ENCODE results near the gene CALM1.
A peak's percentile ranks its signal among the peaks of the same experiment; 100 is the strongest.

The CALM1 gene

GRCh38 chr14:90396341-90397339 lies at the start of gene CALM1:
CALM1 (plus strand) TSS chr14:90397029; CDS start chr14:90397231, 202 bp downstream.
- H3K9ac ChIP-seq (ENCODE audit: low read depth, low read length) = peak within 1 kb of the TSS; percentile 81
- H3K4me3 ChIP-seq (ENCODE audit: low read depth, low read length) = peak within 1 kb of the TSS; percentile 88

GRCh38 chr14:90348270-90348669 lies 48.6 kb upstream of the CALM1 start:
- Histone ChIP-seq H3K27me3 (ENCODE audit: control insufficient read depth, insufficient read depth, low read length) (no peaks in the 10 kb centered on the region), H3K9me3 (ENCODE audit: control insufficient read depth, insufficient read depth, low read length) (no peaks in the 10 kb centered on the region), H3K9ac (ENCODE audit: low read depth, low read length) (no peak overlapping the region), H3K4me3 (ENCODE audit: low read depth, low read length) (no peak overlapping the region), H3K4me1 (ENCODE audit: control insufficient read depth, insufficient read depth, low read length) (no peaks in the 10 kb centered on the region), H3K36me3 (ENCODE audit: control insufficient read depth, insufficient read depth, low read length) (no peaks in the 10 kb centered on the region)

More at GRCh38 chr14:90396341-90397339, at the start of gene CALM1:
- H3K9me3 ChIP-seq (ENCODE audit: control insufficient read depth, insufficient read depth, low read length) = no peaks in the 10 kb centered on the region
- H3K27me3 ChIP-seq (ENCODE audit: control insufficient read depth, insufficient read depth, low read length) = peaks cover 3% of the 10 kb centered on the region
- peaks cover 8% of the 10 kb centered on the region for H3K4me1 ChIP-seq (ENCODE audit: control insufficient read depth, insufficient read depth, low read length)
- peaks cover 11% of the 10 kb centered on the region for H3K36me3 ChIP-seq (ENCODE audit: control insufficient read depth, insufficient read depth, low read length)

- H3K4me1 ChIP-seq (ENCODE audit: control insufficient read depth, insufficient read depth, low read length) = no peaks in the 10 kb centered on the region
- H3K9ac ChIP-seq (ENCODE audit: low read depth, low read length) = no peak overlapping the region
- H3K9me3 ChIP-seq (ENCODE audit: control insufficient read depth, insufficient read depth, low read length) = no peaks in the 10 kb centered on the region
- no peak overlapping the region for H3K4me3 ChIP-seq (ENCODE audit: low read depth, low read length)
- no peaks in the 10 kb centered on the region for H3K27me3 ChIP-seq (ENCODE audit: control insufficient read depth, insufficient read depth, low read length)
- no peaks in the 10 kb centered on the region for H3K36me3 ChIP-seq (ENCODE audit: control insufficient read depth, insufficient read depth, low read length)
Observed at GRCh38 chr14:90349739-90350138, 47.1 kb upstream of the CALM1 start.

GRCh38 chr14:90354551-90355298 lies 42.1 kb upstream of the CALM1 start:
- no peaks in the 10 kb centered on the region for H3K27me3 ChIP-seq (ENCODE audit: control insufficient read depth, insufficient read depth, low read length)
- H3K9ac ChIP-seq (ENCODE audit: low read depth, low read length) = no peak overlapping the region
- H3K36me3 ChIP-seq (ENCODE audit: control insufficient read depth, insufficient read depth, low read length) = no peaks in the 10 kb centered on the region
- H3K4me3 ChIP-seq (ENCODE audit: low read depth, low read length) = no peak overlapping the region
- no peaks in the 10 kb centered on the region for H3K4me1 ChIP-seq (ENCODE audit: control insufficient read depth, insufficient read depth, low read length)
- H3K9me3 ChIP-seq (ENCODE audit: control insufficient read depth, insufficient read depth, low read length) = no peaks in the 10 kb centered on the region

GRCh38 chr14:90355540-90356518 lies 41.0 kb upstream of the CALM1 start:
- Histone ChIP-seq H3K9me3 (ENCODE audit: control insufficient read depth, insufficient read depth, low read length) (no peaks in the 10 kb centered on the region), H3K4me3 (ENCODE audit: low read depth, low read length) (no peak overlapping the region), H3K36me3 (ENCODE audit: control insufficient read depth, insufficient read depth, low read length) (no peaks in the 10 kb centered on the region), H3K4me1 (ENCODE audit: control insufficient read depth, insufficient read depth, low read length) (no peaks in the 10 kb centered on the region), H3K9ac (ENCODE audit: low read depth, low read length) (no peak overlapping the region), H3K27me3 (ENCODE audit: control insufficient read depth, insufficient read depth, low read length) (no peaks in the 10 kb centered on the region)

- Histone ChIP-seq H3K36me3 (ENCODE audit: control insufficient read depth, insufficient read depth, low read length) (no peaks in the 10 kb centered on the region), H3K4me1 (ENCODE audit: control insufficient read depth, insufficient read depth, low read length) (no peaks in the 10 kb centered on the region), H3K9me3 (ENCODE audit: control insufficient read depth, insufficient read depth, low read length) (no peaks in the 10 kb centered on the region), H3K27me3 (ENCODE audit: control insufficient read depth, insufficient read depth, low read length) (no peaks in the 10 kb centered on the region), H3K4me3 (ENCODE audit: low read depth, low read length) (no peak overlapping the region), H3K9ac (ENCODE audit: low read depth, low read length) (no peak overlapping the region)
Observed at GRCh38 chr14:90356925-90357324, 39.9 kb upstream of the CALM1 start.

- H3K9ac ChIP-seq (ENCODE audit: low read depth, low read length) = no peak overlapping the region
- no peaks in the 10 kb centered on the region for H3K4me1 ChIP-seq (ENCODE audit: control insufficient read depth, insufficient read depth, low read length)
- no peaks in the 10 kb centered on the region for H3K27me3 ChIP-seq (ENCODE audit: control insufficient read depth, insufficient read depth, low read length)
- no peak overlapping the region for H3K4me3 ChIP-seq (ENCODE audit: low read depth, low read length)
- no peaks in the 10 kb centered on the region for H3K9me3 ChIP-seq (ENCODE audit: control insufficient read depth, insufficient read depth, low read length)
- H3K36me3 ChIP-seq (ENCODE audit: control insufficient read depth, insufficient read depth, low read length) = no peaks in the 10 kb centered on the region
Observed at GRCh38 chr14:90358359-90358758, 38.5 kb upstream of the CALM1 start.

GRCh38 chr14:90361865-90362557 lies 34.8 kb upstream of the CALM1 start:
- Histone ChIP-seq H3K27me3 (ENCODE audit: control insufficient read depth, insufficient read depth, low read length) (no peaks in the 10 kb centered on the region), H3K4me1 (ENCODE audit: control insufficient read depth, insufficient read depth, low read length) (no peaks in the 10 kb centered on the region), H3K36me3 (ENCODE audit: control insufficient read depth, insufficient read depth, low read length) (no peaks in the 10 kb centered on the region), H3K4me3 (ENCODE audit: low read depth, low read length) (no peak overlapping the region), H3K9ac (ENCODE audit: low read depth, low read length) (no peak overlapping the region), H3K9me3 (ENCODE audit: control insufficient read depth, insufficient read depth, low read length) (no peaks in the 10 kb centered on the region)

- Histone ChIP-seq H3K9ac (ENCODE audit: low read depth, low read length) (no peak overlapping the region), H3K27me3 (ENCODE audit: control insufficient read depth, insufficient read depth, low read length) (no peaks in the 10 kb centered on the region), H3K36me3 (ENCODE audit: control insufficient read depth, insufficient read depth, low read length) (no peaks in the 10 kb centered on the region), H3K4me1 (ENCODE audit: control insufficient read depth, insufficient read depth, low read length) (no peaks in the 10 kb centered on the region), H3K9me3 (ENCODE audit: control insufficient read depth, insufficient read depth, low read length) (no peaks in the 10 kb centered on the region), H3K4me3 (ENCODE audit: low read depth, low read length) (no peak overlapping the region)
Observed at GRCh38 chr14:90362558-90362896, 34.3 kb upstream of the CALM1 start.

GRCh38 chr14:90368946-90369721 lies 27.7 kb upstream of the CALM1 start:
- Histone ChIP-seq H3K9me3 (ENCODE audit: control insufficient read depth, insufficient read depth, low read length) (no peaks in the 10 kb centered on the region), H3K27me3 (ENCODE audit: control insufficient read depth, insufficient read depth, low read length) (no peaks in the 10 kb centered on the region), H3K9ac (ENCODE audit: low read depth, low read length) (no peak overlapping the region), H3K4me1 (ENCODE audit: control insufficient read depth, insufficient read depth, low read length) (no peaks in the 10 kb centered on the region), H3K36me3 (ENCODE audit: control insufficient read depth, insufficient read depth, low read length) (no peaks in the 10 kb centered on the region), H3K4me3 (ENCODE audit: low read depth, low read length) (no peak overlapping the region)

All from iPS-15b (cell line).